ENCODE data around the gene C1orf87.

Gene C1orf87

GRCh38 chr1:60114745-60115318 lies 41.3 kb upstream of the C1orf87 start:
- no peak for ATAC-seq
- TF ChIP-seq BACH2 (CRISPR knock-in tag; IDR thresholded peaks at IDR 0.05; ENCODE audit: borderline replicate concordance) (no peak), ZNF70 (CRISPR knock-in tag; IDR thresholded peaks at IDR 0.05) (no peak), RARB (CRISPR knock-in tag; IDR thresholded peaks at IDR 0.05) (no peak), ESRRG (CRISPR knock-in tag; IDR thresholded peaks at IDR 0.05) (no peak), TOX (CRISPR knock-in tag; IDR thresholded peaks at IDR 0.05; ENCODE audit: borderline replicate concordance) (no peak), GLIS3 (CRISPR knock-in tag; IDR thresholded peaks at IDR 0.05) (no peak), OSR1 (CRISPR knock-in tag; IDR thresholded peaks at IDR 0.05) (no peak), ISL1 (CRISPR knock-in tag; IDR thresholded peaks at IDR 0.05) (no peak), SNAI2 (CRISPR knock-in tag; IDR thresholded peaks at IDR 0.05) (no peak), TSHZ2 (CRISPR knock-in tag; IDR thresholded peaks at IDR 0.05) (no peak), CREB5 (CRISPR knock-in tag; IDR thresholded peaks at IDR 0.05; ENCODE audit: low read depth) (no peak), ARNTL (CRISPR knock-in tag; IDR thresholded peaks at IDR 0.05; ENCODE audit: borderline replicate concordance, low read depth) (no peak), ZNF8 (CRISPR knock-in tag; IDR thresholded peaks at IDR 0.05) (no peak), PATZ1 (CRISPR knock-in tag; IDR thresholded peaks at IDR 0.05; ENCODE audit: borderline replicate concordance) (no peak), TCF4 (CRISPR knock-in tag; IDR thresholded peaks at IDR 0.05; ENCODE audit: borderline replicate concordance) (no peak), POU6F1 (CRISPR knock-in tag; IDR thresholded peaks at IDR 0.05; ENCODE audit: borderline replicate concordance, low read depth) (no peak), CSDC2 (CRISPR knock-in tag; IDR thresholded peaks at IDR 0.05) (no peak), ZNF565 (CRISPR knock-in tag; conservative IDR thresholded peaks at IDR 0.05; ENCODE audit: low read depth) (no peak), CSRNP3 (CRISPR knock-in tag; IDR thresholded peaks at IDR 0.05) (no peak), ZFP3 (CRISPR knock-in tag; IDR thresholded peaks at IDR 0.05) (no peak)

GRCh38 chr1:60113596-60113995 lies 40.0 kb upstream of the C1orf87 start:
- no peak for TF ChIP-seq ZNF70 (CRISPR knock-in tag; IDR thresholded peaks at IDR 0.05)
- TF ChIP-seq OSR1 (CRISPR knock-in tag; IDR thresholded peaks at IDR 0.05): no peak
- no peak for TF ChIP-seq TCF4 (CRISPR knock-in tag; IDR thresholded peaks at IDR 0.05; ENCODE audit: borderline replicate concordance)
- no peak for TF ChIP-seq GLIS3 (CRISPR knock-in tag; IDR thresholded peaks at IDR 0.05)
- no peak for TF ChIP-seq ARNTL (CRISPR knock-in tag; IDR thresholded peaks at IDR 0.05; ENCODE audit: borderline replicate concordance, low read depth)
- TF ChIP-seq ESRRG (CRISPR knock-in tag; IDR thresholded peaks at IDR 0.05): no peak
- no peak for TF ChIP-seq ZFP30 (CRISPR knock-in tag; IDR thresholded peaks at IDR 0.05)
- no peak for TF ChIP-seq CREB5 (CRISPR knock-in tag; IDR thresholded peaks at IDR 0.05; ENCODE audit: low read depth)
- ATAC-seq: no peak

Data from SK-N-SH treated with all-trans-retinoic acid at 6 μM for 48 hours (cell line).